GM18508 (cell line): ENCODE data around the gene MCC.

Source experiments
- ATAC-seq: cut with Tn5 transposase; IDR thresholded peaks from one replicate; pipeline ENCODE4 v1.9.1; 2021; ENCODE audit warnings: moderate number of reproducible peaks; ENCODE audit not compliant: insufficient read depth, unreplicated experiment

The MCC gene

DNA sequence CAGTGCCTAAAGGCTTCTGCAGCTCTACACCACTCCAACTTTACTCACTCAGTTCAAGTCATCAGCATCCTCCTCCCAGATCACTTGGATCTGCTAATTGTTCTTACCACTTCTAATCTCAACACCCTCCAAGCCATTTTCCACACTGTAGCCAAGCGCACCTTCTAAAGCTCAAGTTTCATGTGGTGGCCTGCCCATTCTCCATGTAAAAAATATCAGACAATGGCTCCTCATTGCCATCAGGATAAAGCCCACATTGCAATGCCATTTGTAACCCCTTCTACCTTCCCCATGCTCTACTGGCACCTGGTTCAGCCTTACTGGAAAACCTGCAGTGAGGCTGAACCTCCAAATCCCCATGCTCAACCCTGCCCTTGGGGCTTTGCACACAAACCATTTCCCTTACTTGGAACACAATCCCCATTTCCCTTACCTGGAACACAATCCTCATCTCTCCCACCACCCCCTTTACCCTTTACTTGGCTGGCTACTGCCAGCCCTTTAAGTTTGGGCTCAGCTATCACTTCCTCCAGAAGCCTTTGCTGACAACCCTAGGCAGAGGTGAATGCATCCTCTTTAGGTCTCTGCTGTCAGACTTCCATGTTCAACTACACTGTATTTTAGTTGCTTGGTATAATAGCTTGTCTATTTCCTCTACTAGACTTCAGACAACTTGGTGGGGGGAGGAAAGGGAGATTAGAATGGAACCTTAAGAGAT, 273.5 kb downstream of the MCC start:
- ATAC-seq = no peak

- ATAC-seq = peak; percentile 80
Measured at GRCh38 chr5:113213551-113214425, 274.5 kb downstream of the MCC start.

DNA sequence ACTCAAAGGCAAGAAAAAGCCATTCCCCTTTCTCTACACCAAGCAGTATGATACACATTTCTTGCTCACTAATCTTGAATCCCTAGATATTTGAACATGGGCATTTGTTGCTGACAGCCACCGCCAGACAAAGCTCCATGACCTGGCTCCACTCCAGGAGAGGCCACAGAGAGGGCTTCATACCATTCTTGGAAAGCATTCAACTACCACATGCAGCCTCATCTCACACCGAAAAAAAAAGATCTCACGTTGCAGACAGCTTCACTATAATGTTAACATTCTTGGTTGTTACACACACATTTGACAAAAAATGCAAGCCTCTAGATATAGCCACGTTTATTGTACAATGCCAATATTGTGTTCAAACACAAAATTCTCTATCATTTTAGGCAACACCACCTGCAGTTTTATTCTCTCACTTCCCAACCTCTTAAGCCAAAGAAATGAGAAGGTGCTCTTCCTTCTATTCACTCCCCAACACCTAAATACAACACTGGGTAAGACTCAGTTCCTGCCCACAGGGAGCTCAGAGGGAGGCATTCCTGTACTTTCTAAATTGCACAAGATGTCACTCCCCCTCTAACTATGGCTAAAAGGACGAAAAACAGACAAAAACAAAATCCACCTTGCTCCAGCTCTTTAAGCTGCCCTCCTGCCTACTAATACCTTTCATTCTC, 275.9 kb downstream of the MCC start:
- no peak for ATAC-seq

- no peak for ATAC-seq
Measured at GRCh38 chr5:113209498-113209897, 278.8 kb downstream of the MCC start.

- no peak for ATAC-seq
Measured at GRCh38 chr5:113205807-113206206, 282.4 kb downstream of the MCC start.

DNA sequence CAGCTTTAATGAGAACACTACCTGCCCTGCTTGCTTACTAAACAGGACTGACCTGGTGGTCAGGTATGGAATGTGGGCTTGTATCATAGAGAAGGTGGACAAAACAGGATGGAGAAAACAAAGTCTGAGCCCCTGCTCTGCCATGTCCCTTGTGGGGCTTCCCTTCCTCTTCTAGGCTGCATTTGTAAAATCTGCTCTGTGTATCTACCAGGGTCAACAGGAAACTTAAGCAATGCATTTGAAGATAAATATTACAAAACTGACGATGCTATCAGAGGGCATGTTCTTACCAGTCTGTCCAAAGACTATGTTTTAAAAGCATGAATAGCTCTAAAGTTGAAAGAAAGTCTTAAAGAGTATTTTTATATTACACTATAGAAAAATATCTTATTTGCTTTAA, 282.9 kb downstream of the MCC start:
- ATAC-seq = no peak

- no peak for ATAC-seq
Measured at GRCh38 chr5:113204525-113205161, 283.6 kb downstream of the MCC start.

DNA sequence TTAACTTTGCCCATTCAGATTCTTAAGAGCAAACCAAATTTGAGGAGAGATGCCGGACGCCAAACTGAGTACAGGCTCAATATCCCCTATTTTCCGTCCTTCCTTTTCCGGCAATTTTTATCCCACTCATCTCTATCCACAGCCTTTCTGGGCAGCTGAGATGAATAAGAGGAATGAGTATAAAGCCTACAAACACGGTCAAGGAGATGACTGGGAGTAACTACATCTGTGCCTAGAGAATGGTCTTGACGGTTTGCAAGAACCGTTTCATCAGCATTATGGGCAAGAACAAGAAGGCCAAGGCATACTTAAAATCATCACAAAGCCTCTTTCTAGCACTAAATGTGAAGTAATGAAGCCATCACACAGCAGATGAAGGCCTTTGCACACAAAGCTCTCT, 284.3 kb downstream of the MCC start:
- no peak for ATAC-seq

- ATAC-seq = no peak
Measured at GRCh38 chr5:113202746-113203716, 285.2 kb downstream of the MCC start.

DNA sequence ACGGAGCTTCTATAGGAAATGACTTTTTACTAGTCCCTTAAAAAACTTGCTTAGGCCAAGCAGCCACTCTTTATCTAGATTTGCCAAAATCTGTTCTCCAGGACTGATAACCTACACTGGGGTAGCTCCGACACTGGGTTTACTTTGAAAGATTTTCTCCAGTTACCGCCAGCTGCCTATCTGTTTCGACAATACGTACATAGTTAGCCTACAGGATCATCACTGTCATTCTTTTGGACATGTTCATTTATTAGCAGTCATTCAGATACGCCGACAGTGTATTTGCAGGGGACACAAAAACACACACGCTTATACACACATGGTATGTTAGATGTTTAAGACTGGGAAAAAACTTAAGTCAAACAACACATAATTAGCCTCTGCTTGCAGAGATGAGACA, 286.0 kb downstream of the MCC start:
- no peak for ATAC-seq

- ATAC-seq = no peak
Measured at GRCh38 chr5:113201715-113202114, 286.5 kb downstream of the MCC start.

GRCh38 chr5:113199122-113199905, 288.9 kb downstream of the MCC start:
- ATAC-seq = no peak

- ATAC-seq = no peak
Measured at GRCh38 chr5:113197456-113198200, 290.6 kb downstream of the MCC start.

- ATAC-seq = no peak
Measured at GRCh38 chr5:113195771-113196170, 292.5 kb downstream of the MCC start.

GRCh38 chr5:113195251-113195650, 293.0 kb downstream of the MCC start:
- ATAC-seq = no peak

GRCh38 chr5:113194591-113194990, 293.7 kb downstream of the MCC start:
- ATAC-seq = no peak

GRCh38 chr5:113194125-113194524, 294.1 kb downstream of the MCC start:
- ATAC-seq = no peak
